CD4-positive, alpha-beta memory T cell (primary cell): ENCODE measurements around the gene FCRL4. TPM values are rescaled to one million over a fixed set of nuclear protein-coding genes. Genes with fewer than 3 reads are reported as not detected.

Source experiments
- CTCF ChIA-PET: fragments of 350-600 bp; sonication (Branson Sonifier 250); formaldehyde crosslinking; loops from one replicate; lab custom pipeline; 2021; ENCODE audit warnings: inconsistent platforms; ENCODE audit not compliant: partially characterized antibody; lab: Charles Lee
- POLR2A ChIA-PET: fragments of 350-600 bp; sonication (Branson Sonifier 250); formaldehyde crosslinking; loops from one replicate; lab custom pipeline; 2021; ENCODE audit not compliant: partially characterized antibody; lab: Charles Lee
- DNase-seq, 5 donors: peaks; one replicate each; pipeline versions ENCODE4 v3.0.0 to v3.0.0-alpha.2; 2020 to 2022; ENCODE audit warnings: mixed read lengths in 1 of 5
- H3K27ac ChIP-seq: one replicate; pipeline ENCODE4 v1.7.0; 2013; ENCODE audit warnings: low read depth, low read length
- H3K27me3 ChIP-seq: 2 replicates; pipeline ENCODE4 v1.7.0; 2013; ENCODE audit warnings: mild to moderate bottlenecking, low read length, moderate library complexity; ENCODE audit not compliant: insufficient read depth
- H3K36me3 ChIP-seq: 2 replicates; pipeline ENCODE4 v1.7.0; 2013; ENCODE audit warnings: mild to moderate bottlenecking, low read length, moderate library complexity; ENCODE audit not compliant: insufficient read depth
- H3K4me1 ChIP-seq: 2 replicates; pipeline ENCODE4 v1.7.0; 2013; ENCODE audit warnings: mild to moderate bottlenecking, low read length, moderate library complexity; ENCODE audit not compliant: insufficient read depth
- H3K4me3 ChIP-seq, 2 donors: one replicate each; pipeline ENCODE4 v1.7.0; 2013; ENCODE audit warnings: low read length in 2 of 2, mild to moderate bottlenecking in 1 of 2
- H3K9me3 ChIP-seq, 2 donors: one replicate each; pipeline ENCODE4 v1.7.0; 2013; ENCODE audit warnings: low read length in 2 of 2, control low read depth in 1 of 2; ENCODE audit not compliant: control insufficient read depth in 1 of 2
- H3K27ac Mint-ChIP-seq, 7 donors: one replicate each; pipeline ENCODE4 v1.8.0; 2020 to 2021; ENCODE audit warnings: mixed read lengths in 7 of 7, mild to moderate bottlenecking in 6 of 7, inconsistent platforms in 3 of 7, moderate library complexity in 3 of 7
- H3K27me3 Mint-ChIP-seq, 2 donors: one replicate each; pipeline ENCODE4 v1.8.0; 2020 to 2021; ENCODE audit warnings: mixed read lengths in 2 of 2
- H3K36me3 Mint-ChIP-seq, 2 donors: one replicate each; pipeline ENCODE4 v1.8.0; 2020 to 2021; ENCODE audit warnings: mixed read lengths in 2 of 2, inconsistent platforms in 1 of 2, mild to moderate bottlenecking in 1 of 2
- H3K4me1 Mint-ChIP-seq, 4 donors: one replicate each; pipeline ENCODE4 v1.8.0; 2020 to 2021; ENCODE audit warnings: mixed read lengths in 4 of 4, mild to moderate bottlenecking in 1 of 4
- H3K4me3 Mint-ChIP-seq, 8 donors: one replicate each; pipeline ENCODE4 v1.8.0; 2020 to 2021; ENCODE audit warnings: mixed read lengths in 8 of 8, mild to moderate bottlenecking in 7 of 8, moderate library complexity in 6 of 8, inconsistent platforms in 3 of 8
- H3K9me3 Mint-ChIP-seq, 8 donors: one replicate each; pipeline ENCODE4 v1.8.0; 2020 to 2021; ENCODE audit warnings: mixed read lengths in 8 of 8, mild to moderate bottlenecking in 5 of 8, inconsistent platforms in 3 of 8, moderate library complexity in 1 of 8
- intact Hi-C: fragments of 100-400 bp; cut with micrococcal nuclease; formaldehyde crosslinking; loops from one replicate; pipeline ENCODE4 v1.15.1; 2023
- polyA plus RNA-seq, 2 donors: library from polyadenylated mRNA; unstranded; fragments of 300-500 nt; fragmentation: Illumina TruSeq; gene quantifications; one replicate each; pipeline ENCODE4 v1.2.3, GENCODE V29; 2021
- total RNA-seq, 2 experiments: library from RNA; stranded (reverse); gene quantifications; one replicate each; pipeline ENCODE4 v1.2.3, GENCODE V29; 2021

The FCRL4 gene
- total and polyA plus RNA-seq, 4 experiments from 2014 or later: not detected

DNA sequence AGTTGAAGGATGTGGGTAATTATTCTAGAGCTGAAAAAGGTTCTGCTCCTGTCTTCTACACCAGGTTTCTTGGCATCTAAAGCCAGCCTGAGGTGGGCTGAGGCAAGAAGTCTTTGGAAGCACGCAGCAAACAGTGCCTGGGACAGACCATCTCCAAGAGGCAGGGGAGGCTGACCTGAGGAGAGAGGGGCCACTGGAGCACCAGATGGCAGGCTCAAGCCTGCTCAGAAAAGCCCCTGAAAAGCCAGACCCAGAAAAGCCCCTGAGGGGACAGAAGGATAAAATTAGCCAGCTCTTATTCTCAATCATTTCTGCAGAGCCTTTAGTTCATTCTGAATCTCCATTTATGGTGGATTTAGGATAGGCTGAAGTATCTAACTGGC is 17.1 kb downstream of the FCRL4 start:
- H3K4me1 ChIP-seq: no peaks in the 10 kb centered on the region
- H3K36me3 ChIP-seq: no peaks in the 10 kb centered on the region
- Mint-ChIP-seq H3K36me3 (no peaks in the 10 kb centered on the region), H3K9me3 (peaks cover 0 to 10% (median 3%) of the 10 kb centered on the region in 8 donors), H3K4me3 (no peak overlapping the region), H3K4me1 (no peaks in the 10 kb centered on the region), H3K27ac (no peak overlapping the region), H3K27me3 (peaks cover 6 to 8% of the 10 kb centered on the region in 2 donors)
- H3K9me3 ChIP-seq: no peaks in the 10 kb centered on the region
- ChIA-PET POLR2A (interaction anchor here (1.2 kb wide), 1 partner anchor 544 kb away, joined by 3 read pairs; no protein-coding TSS in a partner anchor), CTCF (interaction anchor here (0.8 to 2.6 kb wide), 18 partner anchors 8 to 547 kb away, joined by 3 to 42 read pairs (median 4); partner anchors contain the start of gene FCRL4)
- DNase-seq: no peak
- no peak overlapping the region for H3K4me3 ChIP-seq
- no peaks in the 10 kb centered on the region for H3K27me3 ChIP-seq
- H3K27ac ChIP-seq: no peak overlapping the region
- intact Hi-C loops: no loop called here

- POLR2A ChIA-PET: interaction anchor here (1.2 kb wide), 1 partner anchor 545 kb away, joined by 3 read pairs; no protein-coding TSS in a partner anchor
- H3K27ac Mint-ChIP-seq: no peak overlapping the region
These were observed 17.6 kb downstream of the FCRL4 start for GRCh38 chr1:157580179-157580827.

DNA sequence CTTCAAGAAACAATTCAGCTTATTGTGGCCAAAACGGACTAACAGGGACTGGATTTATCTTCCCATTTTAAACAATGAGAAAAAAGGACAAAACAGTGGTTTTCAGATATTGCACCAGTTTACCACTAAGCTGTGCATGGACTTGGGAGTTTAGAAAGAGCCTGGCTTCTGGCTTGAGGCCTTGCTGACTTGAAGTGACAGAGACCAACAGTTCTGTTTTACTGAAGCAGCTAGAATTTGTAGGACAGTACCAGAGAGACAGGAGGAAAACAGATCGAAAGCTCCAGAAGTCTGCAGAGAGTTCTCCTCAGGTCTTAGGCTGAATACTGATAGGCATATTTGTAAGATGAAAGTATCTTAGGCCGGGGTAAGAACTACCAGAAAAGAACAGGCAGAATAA is 20.5 kb downstream of the FCRL4 start:
- CTCF ChIA-PET: interaction anchor here (1.2 to 2.6 kb wide), 4 partner anchors 11 to 547 kb away, joined by 3 to 13 read pairs (median 4); no protein-coding TSS in a partner anchor
- H3K4me3 ChIP-seq: no peak overlapping the region
- no peak for DNase-seq
- no peaks in the 10 kb centered on the region for H3K4me1 ChIP-seq
- POLR2A ChIA-PET: no interaction called here
- intact Hi-C loops: no loop called here
- Mint-ChIP-seq H3K27me3 (peaks cover 5 to 13% of the 10 kb centered on the region in 2 donors), H3K4me3 (no peak overlapping the region), H3K9me3 (peaks cover 0 to 2% (median 0%) of the 10 kb centered on the region in 8 donors), H3K4me1 (no peaks in the 10 kb centered on the region), H3K27ac (no peak overlapping the region), H3K36me3 (no peaks in the 10 kb centered on the region)
- H3K36me3 ChIP-seq: no peaks in the 10 kb centered on the region
- H3K27ac ChIP-seq: no peak overlapping the region
- no peaks in the 10 kb centered on the region for H3K27me3 ChIP-seq
- H3K9me3 ChIP-seq: no peaks in the 10 kb centered on the region

More at GRCh38 chr1:157580179-157580827, 17.6 kb downstream of the FCRL4 start:
- H3K36me3 ChIP-seq: no peaks in the 10 kb centered on the region
- CTCF ChIA-PET: interaction anchor here (0.8 to 2.6 kb wide), 20 partner anchors 8 to 935 kb away, joined by 3 to 42 read pairs (median 4); partner anchors contain the start of gene FCRL4
- DNase-seq: peak; percentile 21 to 32 (median 26)
- H3K27me3 Mint-ChIP-seq: peaks cover 7 to 8% of the 10 kb centered on the region in 2 donors
- H3K4me1 ChIP-seq: no peaks in the 10 kb centered on the region
- peaks cover 0 to 10% (median 3%) of the 10 kb centered on the region in 8 donors for H3K9me3 Mint-ChIP-seq
- no peaks in the 10 kb centered on the region for H3K4me1 Mint-ChIP-seq
- H3K27ac ChIP-seq: no peak overlapping the region
- no peaks in the 10 kb centered on the region for H3K9me3 ChIP-seq
- H3K27me3 ChIP-seq: no peaks in the 10 kb centered on the region
- H3K4me3 ChIP-seq: no peak overlapping the region
- intact Hi-C loops: no loop called here
- H3K36me3 Mint-ChIP-seq: no peaks in the 10 kb centered on the region
- H3K4me3 Mint-ChIP-seq: no peak overlapping the region

- no peaks in the 10 kb centered on the region for H3K4me1 Mint-ChIP-seq
- H3K27me3 Mint-ChIP-seq: peaks cover 3 to 11% of the 10 kb centered on the region in 2 donors
- Histone ChIP-seq H3K4me3 (no peak overlapping the region), H3K27me3 (no peaks in the 10 kb centered on the region), H3K36me3 (no peaks in the 10 kb centered on the region), H3K9me3 (no peaks in the 10 kb centered on the region), H3K27ac (no peak overlapping the region), H3K4me1 (no peaks in the 10 kb centered on the region)
- ChIA-PET CTCF (interaction anchor here (2.6 kb wide), 1 partner anchor 13 kb away, joined by 13 read pairs; no protein-coding TSS in a partner anchor), POLR2A (no interaction called here)
- intact Hi-C loops: no loop called here
- no peak overlapping the region for H3K4me3 Mint-ChIP-seq
- no peaks in the 10 kb centered on the region for H3K9me3 Mint-ChIP-seq
- H3K27ac Mint-ChIP-seq: no peak overlapping the region
- no peak for DNase-seq
- H3K36me3 Mint-ChIP-seq: no peaks in the 10 kb centered on the region
These were observed 22.1 kb downstream of the FCRL4 start for GRCh38 chr1:157575744-157576143.

DNA sequence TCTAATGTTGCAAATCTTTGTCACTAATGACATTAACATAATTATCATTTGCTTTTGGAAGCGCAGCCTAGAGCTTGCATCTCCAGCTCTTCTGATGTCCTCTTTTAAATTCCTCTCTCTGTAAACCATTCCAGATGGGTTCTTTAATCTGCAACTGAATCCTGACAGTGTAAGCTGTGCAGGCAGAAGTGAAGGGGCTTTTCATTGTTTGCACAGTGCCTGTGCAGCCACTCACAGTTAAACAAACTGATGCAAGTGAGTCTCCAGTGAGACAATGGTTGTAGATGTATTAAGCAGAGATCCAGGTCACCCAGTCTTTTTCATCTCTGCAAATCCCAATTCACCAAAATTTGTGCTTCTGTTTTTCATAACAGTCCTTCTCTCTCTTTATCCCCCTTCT is 23.0 kb downstream of the FCRL4 start:
- Histone ChIP-seq H3K27me3 (no peaks in the 10 kb centered on the region), H3K4me3 (no peak overlapping the region), H3K9me3 (no peaks in the 10 kb centered on the region), H3K36me3 (no peaks in the 10 kb centered on the region), H3K4me1 (no peaks in the 10 kb centered on the region), H3K27ac (no peak overlapping the region)
- Mint-ChIP-seq H3K36me3 (no peaks in the 10 kb centered on the region), H3K4me3 (no peak overlapping the region), H3K27me3 (peaks cover 3 to 9% of the 10 kb centered on the region in 2 donors), H3K27ac (no peak overlapping the region), H3K4me1 (no peaks in the 10 kb centered on the region), H3K9me3 (no peaks in the 10 kb centered on the region)
- intact Hi-C loops: no loop called here
- CTCF ChIA-PET: no interaction called here
- DNase-seq: no peak
- POLR2A ChIA-PET: no interaction called here

DNA sequence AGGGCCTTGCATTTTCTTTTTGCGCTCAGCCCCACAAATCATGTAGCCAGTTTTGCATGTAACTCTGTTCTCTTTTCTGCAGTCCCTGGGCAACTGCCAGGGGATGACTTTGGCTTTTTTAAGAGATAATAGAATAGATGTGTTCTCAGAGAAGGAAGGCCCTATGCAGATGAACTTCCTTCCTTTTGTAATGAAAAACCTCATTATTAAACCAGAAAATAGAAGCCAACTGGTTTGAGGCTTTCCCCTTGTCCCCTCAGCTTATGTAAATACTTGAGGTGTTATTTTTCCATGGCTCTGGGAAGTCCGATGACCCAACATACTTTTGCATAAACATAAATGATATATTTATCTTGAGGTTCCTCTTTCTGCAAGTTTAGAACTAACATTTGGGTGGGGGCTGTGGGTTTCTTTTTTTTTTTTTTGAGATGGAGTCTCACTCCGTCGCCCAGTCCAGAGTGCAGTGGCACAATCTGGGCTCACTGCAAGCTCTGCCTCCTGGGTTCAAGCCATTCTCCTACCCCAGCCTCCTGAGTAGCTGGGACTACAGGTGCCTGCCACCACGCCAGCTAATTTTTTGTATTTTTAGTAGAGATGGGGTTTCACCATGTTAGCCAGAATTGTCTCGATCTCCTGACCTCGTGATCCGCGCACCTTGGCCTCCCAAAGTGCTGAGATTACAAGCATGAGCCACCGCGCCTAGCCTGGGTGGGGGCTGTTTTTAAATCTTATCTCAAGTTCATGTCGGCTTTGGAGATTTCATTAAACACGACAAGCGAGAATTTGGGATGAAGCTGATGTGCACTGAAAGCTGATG is 31.2 kb downstream of the FCRL4 start:
- CTCF ChIA-PET: no interaction called here
- no peak for DNase-seq
- no peaks in the 10 kb centered on the region for H3K36me3 ChIP-seq
- no peaks in the 10 kb centered on the region for H3K4me1 ChIP-seq
- H3K4me1 Mint-ChIP-seq: no peaks in the 10 kb centered on the region
- H3K4me3 ChIP-seq: no peak overlapping the region
- H3K36me3 Mint-ChIP-seq: no peaks in the 10 kb centered on the region
- H3K9me3 ChIP-seq: no peaks in the 10 kb centered on the region
- intact Hi-C loops: no loop called here
- H3K27me3 Mint-ChIP-seq: peaks cover 14 to 22% of the 10 kb centered on the region in 2 donors
- H3K4me3 Mint-ChIP-seq: no peak overlapping the region
- no peaks in the 10 kb centered on the region for H3K27me3 ChIP-seq
- no peak overlapping the region for H3K27ac ChIP-seq
- POLR2A ChIA-PET: no interaction called here
- H3K27ac Mint-ChIP-seq: no peak overlapping the region
- H3K9me3 Mint-ChIP-seq: peaks cover 0 to 6% (median 0%) of the 10 kb centered on the region in 8 donors

GRCh38 chr1:157562515-157562914 is 35.4 kb downstream of the FCRL4 start:
- intact Hi-C loops: no loop called here
- Histone ChIP-seq H3K27me3 (no peaks in the 10 kb centered on the region), H3K4me3 (no peak overlapping the region), H3K9me3 (no peaks in the 10 kb centered on the region), H3K27ac (no peak overlapping the region), H3K4me1 (no peaks in the 10 kb centered on the region), H3K36me3 (no peaks in the 10 kb centered on the region)
- no peaks in the 10 kb centered on the region for H3K4me1 Mint-ChIP-seq
- peaks cover 0 to 3% (median 0%) of the 10 kb centered on the region in 8 donors for H3K9me3 Mint-ChIP-seq
- DNase-seq: no peak
- peak overlapping the region in 1 of 8 donors; percentile 22 for H3K4me3 Mint-ChIP-seq
- POLR2A ChIA-PET: no interaction called here
- no peaks in the 10 kb centered on the region for H3K36me3 Mint-ChIP-seq
- H3K27me3 Mint-ChIP-seq: peaks cover 9 to 20% of the 10 kb centered on the region in 2 donors
- CTCF ChIA-PET: interaction anchor here (0.8 kb wide), 1 partner anchor 9 kb away, joined by 3 read pairs; no protein-coding TSS in a partner anchor
- H3K27ac Mint-ChIP-seq: no peak overlapping the region
